CD14-positive monocyte (primary cell): ENCODE results near the gene RTP5. TPM values are rescaled to one million over a fixed set of nuclear protein-coding genes. Genes with fewer than 3 reads are reported as not detected.

Experiments
- DNase-seq, 3 donors: peaks; one replicate each; pipeline ENCODE4 v3.0.0-alpha.2; 2011 to 2022
- H2AFZ ChIP-seq: 2 replicates; pipeline ENCODE4 v1.6.0; 2012; ENCODE audit warnings: mild to moderate bottlenecking, low read depth, low read length, inconsistent platforms; ENCODE audit not compliant: insufficient read depth, poor library complexity, severe bottlenecking
- H3K27ac ChIP-seq, 2 donors: 1 replicate in 1 of 2; 2 replicates in 1 of 2; pipeline ENCODE4 v1.5.1; 2012 to 2013; ENCODE audit warnings: low read length in 2 of 2, control low read depth in 1 of 2, inconsistent platforms in 1 of 2, low read depth in 1 of 2, mild to moderate bottlenecking in 1 of 2
- H3K27me3 ChIP-seq, 2 donors: one replicate each; pipeline versions ENCODE4 v1.6.0 to v1.6.1; 2011 to 2013; ENCODE audit warnings: low read length in 2 of 2; ENCODE audit not compliant: control insufficient read depth in 2 of 2, insufficient read depth in 2 of 2
- H3K36me3 ChIP-seq, 2 donors: replicated peaks in 1 of 2; 1 replicate in 1 of 2; 2 replicates in 1 of 2; pipeline versions ENCODE4 v1.5.1 to v1.6.1; 2012 to 2013; ENCODE audit warnings: low read length in 2 of 2, control low read depth in 1 of 2, inconsistent platforms in 1 of 2, mild to moderate bottlenecking in 1 of 2; ENCODE audit not compliant: insufficient read depth in 2 of 2, control insufficient read depth in 1 of 2
- H3K4me1 ChIP-seq, 2 donors: 1 replicate in 1 of 2; 2 replicates in 1 of 2; pipeline versions ENCODE4 v1.5.1 to v1.6.1; 2012 to 2013; ENCODE audit warnings: low read length in 2 of 2, control low read depth in 1 of 2, inconsistent platforms in 1 of 2, mild to moderate bottlenecking in 1 of 2, moderate library complexity in 1 of 2; ENCODE audit not compliant: insufficient read depth in 2 of 2, control insufficient read depth in 1 of 2
- H3K4me2 ChIP-seq: replicated peaks from 2 replicates; pipeline ENCODE3; 2012; ENCODE audit warnings: low read length, moderate library complexity, mild to moderate bottlenecking; ENCODE audit not compliant: poor library complexity, severe bottlenecking; ENCODE audit errors: extremely low read depth
- H3K4me3 ChIP-seq, 3 experiments: fragments of 200-600 bp in 1 of 3; sonication (generic) in 1 of 3; replicated peaks in 1 of 3; 1 replicate in 2 of 3; 2 replicates in 1 of 3; pipeline ENCODE4 v1.5.1; 2011 to 2013; ENCODE audit warnings: low read length in 3 of 3, mild to moderate bottlenecking in 3 of 3, control low read depth in 2 of 3, low read depth in 2 of 3, inconsistent platforms in 1 of 3, moderate library complexity in 1 of 3
- H3K79me2 ChIP-seq: 2 replicates; pipeline ENCODE4 v1.6.0; 2012; ENCODE audit warnings: mild to moderate bottlenecking, control low read depth, inconsistent platforms, low read length, moderate library complexity; ENCODE audit not compliant: insufficient read depth
- H3K9ac ChIP-seq: 2 replicates; pipeline ENCODE4 v1.6.0; 2017; ENCODE audit warnings: low read length, mild to moderate bottlenecking; ENCODE audit not compliant: insufficient read depth, poor library complexity, severe bottlenecking
- H3K9me3 ChIP-seq, 2 donors: replicated peaks in 1 of 2; 1 replicate in 1 of 2; 2 replicates in 1 of 2; pipeline versions ENCODE4 v1.5.1 to v1.6.1; 2012 to 2013; ENCODE audit warnings: low read length in 2 of 2, control low read depth in 1 of 2; ENCODE audit not compliant: control insufficient read depth in 1 of 2, insufficient read depth in 1 of 2
- H4K20me1 ChIP-seq: 2 replicates; pipeline ENCODE4 v1.6.0; 2012; ENCODE audit warnings: mild to moderate bottlenecking, low read length, control low read depth, moderate library complexity; ENCODE audit not compliant: insufficient read depth
- H3K27ac Mint-ChIP-seq, 7 donors: one replicate each; pipeline ENCODE4 v1.8.0; 2020; ENCODE audit warnings: mild to moderate bottlenecking in 7 of 7, mixed read lengths in 7 of 7, moderate library complexity in 6 of 7, inconsistent platforms in 2 of 7
- H3K27me3 Mint-ChIP-seq, 3 donors: one replicate each; pipeline ENCODE4 v1.8.0; 2021 to 2022; ENCODE audit warnings: low read depth in 3 of 3, mild to moderate bottlenecking in 3 of 3, mixed read lengths in 3 of 3, moderate library complexity in 3 of 3, inconsistent platforms in 1 of 3
- H3K36me3 Mint-ChIP-seq, 2 donors: one replicate each; pipeline ENCODE4 v1.8.0; 2020; ENCODE audit warnings: mixed read lengths in 2 of 2, inconsistent platforms in 1 of 2, mild to moderate bottlenecking in 1 of 2
- H3K4me1 Mint-ChIP-seq: one replicate; pipeline ENCODE4 v1.8.0; 2020; ENCODE audit warnings: mild to moderate bottlenecking, mixed read lengths
- H3K4me3 Mint-ChIP-seq, 2 donors: one replicate each; pipeline ENCODE4 v1.8.0; 2020; ENCODE audit warnings: mild to moderate bottlenecking in 2 of 2, mixed read lengths in 2 of 2, moderate library complexity in 1 of 2
- H3K9me3 Mint-ChIP-seq, 7 donors: one replicate each; pipeline ENCODE4 v1.8.0; 2020 to 2022; ENCODE audit warnings: mixed read lengths in 7 of 7, mild to moderate bottlenecking in 6 of 7, moderate library complexity in 6 of 7, inconsistent platforms in 2 of 7
- CTCF ChIP-seq: fragments of 200-600 bp; IDR thresholded peaks from one replicate; pipeline ENCODE4 v1.8.0; 2022; ENCODE audit warnings: antibody characterized with exemption, mild to moderate bottlenecking
- WGBS: methylation state at CpG from one replicate; pipeline ENCODE4 v1.1.5; 2013; ENCODE audit warnings: missing lambda C conversion rate; ENCODE audit not compliant: insufficient coverage; 5-methylcytosine and 5-hydroxymethylcytosine counted together
- intact Hi-C, 2 donors: fragments of 100-400 bp; cut with micrococcal nuclease; formaldehyde crosslinking; loops; one replicate each; pipeline versions ENCODE4 v1.15.0 to v1.15.1; 2023
- polyA plus RNA-seq, 3 donors: library from polyadenylated mRNA; depleted of rRNA in 1 of 3; unstranded in 2 of 3; stranded (reverse) in 1 of 3; fragments of 300-500 nt in 2 of 3; fragments of >200 nt in 1 of 3; fragmentation: Illumina TruSeq in 2 of 3; gene quantifications; 1 replicate in 2 of 3; 2 replicates in 1 of 3; pipeline ENCODE4 v1.2.3, GENCODE V29; 2012 to 2021

RTP5 gene
- polyA plus RNA-seq, 3 donors: 0.03 TPM; not detected in 2

GRCh38 chr2:241877197-241877685, 7.7 kb downstream of the RTP5 start:
- no peak for DNase-seq
- 94% methylated on average over 5 of the region's 16 CpGs for WGBS
- intact Hi-C loops: loop anchor here in 1 of 2 donors (5.0 kb wide), 1 partner anchor 1025 kb away; no protein-coding TSS in a partner anchor
- no peaks in the 10 kb centered on the region for H3K36me3 ChIP-seq
- Mint-ChIP-seq H3K4me3 (no peak overlapping the region), H3K27ac (peak overlapping the region in 1 of 7 donors; percentile 40), H3K27me3 (peaks cover 0 to 6% (median 2%) of the 10 kb centered on the region in 3 donors), H3K36me3 (no peaks in the 10 kb centered on the region), H3K9me3 (peaks cover 5 to 21% (median 8%) of the 10 kb centered on the region in 7 donors), H3K4me1 (peaks cover 7% of the 10 kb centered on the region)
- TF ChIP-seq CTCF: no peak
- H2AFZ ChIP-seq: no peak overlapping the region
- H3K27ac ChIP-seq: no peak overlapping the region
- no peaks in the 10 kb centered on the region for H3K79me2 ChIP-seq
- no peak overlapping the region for H3K4me2 ChIP-seq
- H3K9ac ChIP-seq: no peak overlapping the region
- H3K4me3 ChIP-seq: no peak overlapping the region
- peaks cover 0 to 6% of the 10 kb centered on the region in 2 donors for H3K9me3 ChIP-seq
- no peaks in the 10 kb centered on the region for H4K20me1 ChIP-seq
- peaks cover 17 to 18% of the 10 kb centered on the region in 2 donors for H3K4me1 ChIP-seq
- H3K27me3 ChIP-seq: no peaks in the 10 kb centered on the region

- TF ChIP-seq CTCF: peak; percentile 56
- H3K79me2 ChIP-seq: no peaks in the 10 kb centered on the region
- H3K27ac ChIP-seq: no peak overlapping the region
- no peak overlapping the region for H3K4me3 ChIP-seq
- H3K27ac Mint-ChIP-seq: peak overlapping the region in 1 of 7 donors; percentile 40
- H3K9ac ChIP-seq: no peak overlapping the region
- H3K4me1 ChIP-seq: peaks cover 20 to 21% of the 10 kb centered on the region in 2 donors
- no peaks in the 10 kb centered on the region for H3K27me3 ChIP-seq
- H3K36me3 ChIP-seq: no peaks in the 10 kb centered on the region
- peak; percentile 40 to 62 (median 58) for DNase-seq
- WGBS: 83% methylated on average over 9 of the region's 27 CpGs
- no peaks in the 10 kb centered on the region for H3K36me3 Mint-ChIP-seq
- peaks cover 15% of the 10 kb centered on the region for H3K4me1 Mint-ChIP-seq
- intact Hi-C loops: loop anchor here in 1 of 2 donors (5.0 kb wide), 1 partner anchor 1026 kb away; no protein-coding TSS in a partner anchor
- no peak overlapping the region for H2AFZ ChIP-seq
- H3K4me2 ChIP-seq: no peak overlapping the region
- H4K20me1 ChIP-seq: no peaks in the 10 kb centered on the region
- H3K9me3 Mint-ChIP-seq: peaks cover 5 to 21% (median 8%) of the 10 kb centered on the region in 7 donors
- peaks cover 0 to 6% of the 10 kb centered on the region in 2 donors for H3K9me3 ChIP-seq
- H3K27me3 Mint-ChIP-seq: peaks cover 0 to 10% (median 2%) of the 10 kb centered on the region in 3 donors
- no peak overlapping the region for H3K4me3 Mint-ChIP-seq
Observed at GRCh38 chr2:241877989-241878970, 8.8 kb downstream of the RTP5 start.
